A673 (cell line): ENCODE results near the gene TMEM233.

Experiments used
- EZH2 ChIP-seq: fragments of 200-600 bp; sonication (generic); IDR thresholded peaks from 2 replicates; pipeline ENCODE4 v1.6.1; 2017; ENCODE audit warnings: borderline replicate concordance, low read depth, mild to moderate bottlenecking, mixed read lengths, antibody characterized with exemption, low read length; ENCODE audit not compliant: poor library complexity, severe bottlenecking
- TF ChIP-seq, protein P1 (sequence below): fragments of 300-800, 200-600 bp; sonication (generic); conservative IDR thresholded peaks from 2 replicates; pipeline ENCODE4 v1.5.1; 2017; ENCODE audit warnings: low read depth, mild to moderate bottlenecking, antibody characterized with exemption, low read length, moderate library complexity, mixed read lengths

GRCh38 chr12:119627019-119627643 lies 33.6 kb downstream of the TMEM233 start:
- TF ChIP-seq, protein P1, sequence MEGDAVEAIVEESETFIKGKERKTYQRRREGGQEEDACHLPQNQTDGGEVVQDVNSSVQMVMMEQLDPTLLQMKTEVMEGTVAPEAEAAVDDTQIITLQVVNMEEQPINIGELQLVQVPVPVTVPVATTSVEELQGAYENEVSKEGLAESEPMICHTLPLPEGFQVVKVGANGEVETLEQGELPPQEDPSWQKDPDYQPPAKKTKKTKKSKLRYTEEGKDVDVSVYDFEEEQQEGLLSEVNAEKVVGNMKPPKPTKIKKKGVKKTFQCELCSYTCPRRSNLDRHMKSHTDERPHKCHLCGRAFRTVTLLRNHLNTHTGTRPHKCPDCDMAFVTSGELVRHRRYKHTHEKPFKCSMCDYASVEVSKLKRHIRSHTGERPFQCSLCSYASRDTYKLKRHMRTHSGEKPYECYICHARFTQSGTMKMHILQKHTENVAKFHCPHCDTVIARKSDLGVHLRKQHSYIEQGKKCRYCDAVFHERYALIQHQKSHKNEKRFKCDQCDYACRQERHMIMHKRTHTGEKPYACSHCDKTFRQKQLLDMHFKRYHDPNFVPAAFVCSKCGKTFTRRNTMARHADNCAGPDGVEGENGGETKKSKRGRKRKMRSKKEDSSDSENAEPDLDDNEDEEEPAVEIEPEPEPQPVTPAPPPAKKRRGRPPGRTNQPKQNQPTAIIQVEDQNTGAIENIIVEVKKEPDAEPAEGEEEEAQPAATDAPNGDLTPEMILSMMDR = no peak
- no peak for TF ChIP-seq EZH2
